HCT116 (cell line): ENCODE data around the gene HEY2. TPM values are rescaled to one million over a fixed set of nuclear protein-coding genes. Genes with fewer than 3 reads are reported as not detected.

Source experiments
- ATAC-seq: fragments of 200-7000 bp; cut with Tn5 transposase; 2 replicates; pipeline ENCODE4 v1.9.1; 2020; ENCODE audit warnings: mild to moderate bottlenecking, moderate library complexity
- BruUV-seq: library from RNA; stranded (reverse); fragments of 400-500 nt; replicated peaks from 2 replicates; lab custom pipeline; 2021; lab: Mats Ljungman, UMichigan
- CTCF ChIA-PET: fragments of 300-600 bp; sonication (Branson Sonifier 250); formaldehyde crosslinking; loops from one replicate; lab custom pipeline; 2021; ENCODE audit warnings: antibody characterized with exemption; lab: Charles Lee
- POLR2A ChIA-PET: fragments of 300-600, 350-600 bp; sonication (Branson Sonifier 250); formaldehyde crosslinking; loops from one replicate; lab custom pipeline; 2021; ENCODE audit warnings: antibody characterized with exemption; lab: Charles Lee
- RAD21 ChIA-PET, 2 experiments: fragments of 300-600 bp; sonication (Branson Sonifier 250); formaldehyde crosslinking; loops; one replicate each; lab custom pipeline; 2023; ENCODE audit warnings: low total read pairs in 2 of 2; ENCODE audit not compliant: uncharacterized antibody in 2 of 2, unreplicated experiment in 2 of 2, low non-redundant PET in 1 of 2; lab: Charles Lee
- DNase-seq: peaks from one replicate; pipeline ENCODE4 v3.0.0-alpha.2; 2010; ENCODE audit warnings: low read depth, low spot score
- H2AFZ ChIP-seq: fragments of 200-600 bp; shearing (Covaris generic), sonication (generic); 2 replicates; pipeline ENCODE4 v1.6.1; 2017; ENCODE audit warnings: low read depth, mixed run types, mixed read lengths, antibody characterized with exemption, low read length; ENCODE audit not compliant: poor library complexity, severe bottlenecking
- H3K27ac ChIP-seq: 2 replicates; pipeline ENCODE4 v1.5.1; 2012; ENCODE audit warnings: low read depth, low read length
- H3K27me3 ChIP-seq: fragments of 200-600 bp; sonication (generic); 2 replicates; pipeline ENCODE4 v1.6.1; 2016; ENCODE audit warnings: mixed run types, low read length, mixed read lengths; ENCODE audit not compliant: insufficient read depth
- H3K36me3 ChIP-seq, 2 experiments: fragments of 200-500 bp in 1 of 2; fragments of 200-600 bp in 1 of 2; sonication (Bioruptor generic) in 1 of 2; sonication (generic) in 1 of 2; 2 replicates each; pipeline versions ENCODE4 v1.5.1 to v1.6.1; 2014 to 2016; ENCODE audit warnings: low read length in 2 of 2, inconsistent platforms in 1 of 2, mixed read lengths in 1 of 2, mixed run types in 1 of 2; ENCODE audit not compliant: insufficient read depth in 2 of 2, control insufficient read depth in 1 of 2
- H3K4me1 ChIP-seq, 2 experiments: fragments of 200-600 bp in 1 of 2; sonication (generic) in 1 of 2; 2 replicates each; pipeline versions ENCODE4 v1.5.1 to v1.6.1; 2012 to 2017; ENCODE audit warnings: low read length in 2 of 2, inconsistent platforms in 1 of 2, mild to moderate bottlenecking in 1 of 2, mixed read lengths in 1 of 2, mixed run types in 1 of 2, moderate library complexity in 1 of 2; ENCODE audit not compliant: insufficient read depth in 2 of 2, control insufficient read depth in 1 of 2
- H3K4me2 ChIP-seq: fragments of 200-600 bp; sonication (generic); 2 replicates; pipeline ENCODE4 v1.6.1; 2017; ENCODE audit warnings: mixed run types, low read length, mixed read lengths
- H3K4me3 ChIP-seq, 2 experiments: fragments of 200-600 bp in 1 of 2; sonication (generic) in 1 of 2; replicated peaks in 1 of 2; 2 replicates each; pipeline ENCODE4 v1.5.1; 2011 to 2016; ENCODE audit warnings: low read length in 2 of 2, control low read depth in 1 of 2, low read depth in 1 of 2, mild to moderate bottlenecking in 1 of 2, mixed read lengths in 1 of 2, mixed run types in 1 of 2
- H3K79me2 ChIP-seq: fragments of 200-600 bp; sonication (generic); 2 replicates; pipeline ENCODE4 v1.6.1; 2017; ENCODE audit warnings: mild to moderate bottlenecking, mixed run types, low read length, moderate library complexity, mixed read lengths; ENCODE audit not compliant: insufficient read depth
- H3K9ac ChIP-seq: fragments of 200-600 bp; sonication (generic); 2 replicates; pipeline ENCODE4 v1.6.1; 2016; ENCODE audit warnings: low read length, mixed read lengths
- H3K9me2 ChIP-seq: fragments of 200-600 bp; sonication (generic), shearing (Covaris generic); 2 replicates; pipeline ENCODE4 v1.6.1; 2017; ENCODE audit warnings: mixed run types, mild to moderate bottlenecking, moderate library complexity; ENCODE audit not compliant: insufficient read depth
- H3K9me3 ChIP-seq, 2 experiments: fragments of 200-500 bp in 1 of 2; fragments of 200-600 bp in 1 of 2; sonication (Bioruptor generic) in 1 of 2; sonication (generic) in 1 of 2; 2 replicates each; pipeline ENCODE4 v1.6.1; 2014 to 2017; ENCODE audit warnings: low read length in 2 of 2, mixed read lengths in 2 of 2, inconsistent platforms in 1 of 2, low read depth in 1 of 2, mild to moderate bottlenecking in 1 of 2, mixed run types in 1 of 2, moderate library complexity in 1 of 2; ENCODE audit not compliant: control insufficient read depth in 1 of 2, insufficient read depth in 1 of 2
- H4K20me1 ChIP-seq: fragments of 200-600 bp; sonication (generic), shearing (Covaris generic); 2 replicates; pipeline ENCODE4 v1.6.1; 2017; ENCODE audit warnings: mixed run types, mild to moderate bottlenecking, moderate library complexity; ENCODE audit not compliant: insufficient read depth
- CEBPB ChIP-seq: IDR thresholded peaks from 2 replicates; pipeline ENCODE4 v1.6.1; 2012; ENCODE audit warnings: low read depth
- EZH2phosphoT487 ChIP-seq: fragments of 200-600 bp; IDR thresholded peaks from 2 replicates; pipeline ENCODE4 v1.6.1; 2018; ENCODE audit warnings: antibody characterized with exemption, borderline replicate concordance
- FOSL1 ChIP-seq: IDR thresholded peaks from 2 replicates; pipeline ENCODE4 v1.6.1; 2012; ENCODE audit warnings: low read depth
- JUND ChIP-seq: IDR thresholded peaks from 2 replicates; pipeline ENCODE4 v1.6.1; 2012
- POLR2A ChIP-seq: IDR thresholded peaks from 2 replicates; pipeline ENCODE4 v1.7.0; 2011; ENCODE audit warnings: borderline replicate concordance; ENCODE audit not compliant: insufficient read depth, insufficient read length; ENCODE audit errors: extremely low read depth
- SIN3A ChIP-seq: IDR thresholded peaks from 2 replicates; pipeline ENCODE4 v1.6.1; 2012; ENCODE audit warnings: low read depth
- ZBTB33 ChIP-seq: IDR thresholded peaks from 2 replicates; pipeline ENCODE4 v1.6.1; 2011; ENCODE audit warnings: mild to moderate bottlenecking, low read length, moderate library complexity; ENCODE audit not compliant: insufficient replicate concordance; ENCODE audit errors: extremely low read depth
- ZNF274 ChIP-seq: fragments of 200-500 bp; sonication (Bioruptor generic); IDR thresholded peaks from 2 replicates; pipeline ENCODE4 v1.6.1; 2014; ENCODE audit warnings: mild to moderate bottlenecking, low read depth, low read length, inconsistent platforms
- intact Hi-C: fragments of 100-400 bp; cut with micrococcal nuclease; formaldehyde crosslinking; loops from 2 replicates; pipeline ENCODE4 v1.10.0; 2022
- total RNA-seq: library from RNA; stranded (reverse); gene quantifications from one replicate; pipeline ENCODE4 v1.2.1, GENCODE V29; 2021; ENCODE audit not compliant: unreplicated experiment
- TF ChIP-seq, protein P1 (sequence below): IDR thresholded peaks from 2 replicates; pipeline ENCODE4 v1.6.1; 2012

HEY2 gene
- total RNA-seq, 1 experiment from 2014 or later, result not detected

DNA sequence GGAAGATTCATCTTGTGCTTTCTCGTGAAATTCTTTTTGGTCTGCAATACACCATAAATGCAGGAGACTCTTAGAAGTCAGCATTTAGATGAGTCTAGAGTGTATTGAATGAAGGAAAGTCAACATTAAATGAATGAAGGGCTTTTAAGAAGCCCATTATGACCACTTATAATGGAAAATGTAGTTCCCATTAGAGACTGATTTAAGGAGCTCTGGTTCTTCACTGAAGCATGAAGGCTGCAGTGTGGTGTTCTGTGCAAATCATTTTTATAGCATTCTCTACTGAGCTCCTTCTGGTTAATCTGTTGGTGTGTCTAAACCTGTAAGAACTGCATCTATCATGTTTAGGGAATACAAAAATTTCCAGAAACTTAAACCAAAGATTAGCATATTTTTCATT is 61.0 kb downstream of the HEY2 start:
- no peaks in the 10 kb centered on the region for H3K9me2 ChIP-seq
- ATAC-seq (no peak), DNase-seq (no peak)
- RAD21 ChIA-PET, result no interaction called here
- no peaks in the 10 kb centered on the region for H3K27me3 ChIP-seq
- no peak overlapping the region for H2AFZ ChIP-seq
- intact Hi-C loops, result no loop called here
- no peaks in the 10 kb centered on the region for H3K79me2 ChIP-seq
- BruUV-seq, result no TSS peak
- H3K4me3 ChIP-seq, result no peak overlapping the region
- no peaks in the 10 kb centered on the region for H3K9me3 ChIP-seq
- H4K20me1 ChIP-seq, result no peaks in the 10 kb centered on the region
- H3K4me2 ChIP-seq, result no peak overlapping the region
- TF ChIP-seq JUND, result no peak
- TF ChIP-seq, protein P1, sequence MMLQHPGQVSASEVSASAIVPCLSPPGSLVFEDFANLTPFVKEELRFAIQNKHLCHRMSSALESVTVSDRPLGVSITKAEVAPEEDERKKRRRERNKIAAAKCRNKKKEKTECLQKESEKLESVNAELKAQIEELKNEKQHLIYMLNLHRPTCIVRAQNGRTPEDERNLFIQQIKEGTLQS, result no peak
- TF ChIP-seq ZNF274, result no peak
- no peak for TF ChIP-seq POLR2A
- no peak for TF ChIP-seq CEBPB
- no peak for TF ChIP-seq SIN3A
- TF ChIP-seq EZH2phosphoT487, result no peak
- TF ChIP-seq ZBTB33, result no peak
- TF ChIP-seq FOSL1, result no peak
- no peak overlapping the region for H3K9ac ChIP-seq
- no peaks in the 10 kb centered on the region for H3K36me3 ChIP-seq
- CTCF ChIA-PET, result no interaction called here
- POLR2A ChIA-PET, result interaction anchor here (0.9 kb wide), 1 partner anchor 20 kb away, joined by 3 read pairs; the partner anchor contains the start of gene NCOA7
- H3K4me1 ChIP-seq, result peaks cover 4 to 10% of the 10 kb centered on the region in 2 experiments; a peak in 3 of 4 replicates
- H3K27ac ChIP-seq, result no peak overlapping the region

Other genes starting within 250 kb of the HEY2 start
- gene NCOA7, start 41.3 kb downstream of the HEY2 start, total RNA-seq, result 13.8 TPM
- gene HINT3, start 207.1 kb downstream of the HEY2 start, total RNA-seq, result 12.7 TPM
- gene TRMT11, start 236.9 kb downstream of the HEY2 start, total RNA-seq, result 41.8 TPM